HAP-1 (cell line): ENCODE measurements around the gene SUPT7L.

Source experiments
- DNase-seq, 2 experiments: peaks; one replicate each; pipeline ENCODE4 v3.0.0-alpha.2; 2016 to 2020; ENCODE audit warnings: low spot score in 2 of 2
- H3K27me3 ChIP-seq: fragments of 250-450 bp; sonication (Bioruptor Pico); 2 replicates; pipeline ENCODE4 v1.5.1; 2020; ENCODE audit warnings: low read depth, mild to moderate bottlenecking, moderate library complexity
- H3K36me3 ChIP-seq: fragments of 250-450 bp; sonication (Bioruptor Pico); replicated peaks from 2 replicates; pipeline ENCODE4 v1.5.1; 2020; ENCODE audit warnings: mild to moderate bottlenecking
- H3K4me1 ChIP-seq: fragments of 250-450 bp; sonication (Bioruptor Pico); 2 replicates; pipeline ENCODE4 v1.5.1; 2020; ENCODE audit warnings: mild to moderate bottlenecking
- H3K4me3 ChIP-seq: fragments of 250-450 bp; sonication (Bioruptor Pico); 2 replicates; pipeline ENCODE4 v1.5.1; 2020; ENCODE audit warnings: mild to moderate bottlenecking, moderate library complexity
- H3K9me3 ChIP-seq: fragments of 250-450 bp; sonication (Bioruptor Pico); 2 replicates; pipeline ENCODE4 v1.5.1; 2020; ENCODE audit warnings: mild to moderate bottlenecking, moderate library complexity
- in situ Hi-C: fragments of 300-500 bp; cut with MboI; formaldehyde crosslinking; loops from 3 replicates; pipeline ENCODE4 v1.14.3; 2020; ENCODE audit warnings: low sequenced_read_pairs, inconsistent platforms, mixed read lengths

SUPT7L gene

DNA sequence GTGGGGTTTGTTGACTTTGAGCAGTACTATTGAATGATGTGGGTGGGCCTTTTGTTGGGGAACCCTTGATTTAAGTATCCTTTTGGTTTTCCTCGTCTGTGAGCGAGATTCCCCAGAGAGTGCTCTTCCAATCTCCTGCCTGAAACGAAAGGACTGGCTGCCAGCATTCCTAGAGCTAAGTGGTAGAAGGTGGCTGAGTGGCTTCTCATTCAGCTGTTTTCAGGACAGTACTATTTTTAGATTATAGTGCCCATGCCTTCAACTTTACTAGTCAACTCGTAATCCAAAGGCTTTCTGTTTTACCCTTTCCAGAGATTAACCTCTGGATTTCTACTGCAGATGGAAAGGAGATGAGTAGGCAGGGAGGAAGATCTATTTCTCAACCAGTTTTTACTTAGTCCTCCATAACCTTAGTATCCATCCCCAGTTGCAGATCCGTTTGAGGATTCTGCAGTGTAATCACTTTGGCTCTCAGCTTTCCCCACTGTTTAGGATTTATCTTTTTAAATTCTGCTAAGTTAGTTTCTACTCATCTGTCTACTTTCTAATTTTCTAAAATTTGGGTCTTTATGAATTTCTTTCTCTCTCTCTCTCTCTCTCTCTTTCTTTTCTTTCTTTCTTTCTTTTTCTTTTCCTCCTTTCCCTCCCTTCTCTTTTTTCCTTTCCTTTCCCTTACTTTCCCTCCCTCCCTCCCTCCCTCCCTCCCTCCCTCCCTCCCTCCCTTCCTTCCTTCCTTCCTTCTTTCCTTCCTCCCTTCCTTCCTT is 9.5 kb upstream of the SUPT7L start:
- peaks cover 41% of the 10 kb centered on the region for H3K36me3 ChIP-seq
- DNase-seq, result peak; percentile 4 to 20
- no peaks in the 10 kb centered on the region for H3K27me3 ChIP-seq
- no peak overlapping the region for H3K4me3 ChIP-seq
- 0 out of 2 replicates have a peak, but pooled peaks cover 9% of the 10 kb centered on the region for H3K4me1 ChIP-seq
- H3K9me3 ChIP-seq, result no peaks in the 10 kb centered on the region
- in situ Hi-C loops, result no loop called here

DNA sequence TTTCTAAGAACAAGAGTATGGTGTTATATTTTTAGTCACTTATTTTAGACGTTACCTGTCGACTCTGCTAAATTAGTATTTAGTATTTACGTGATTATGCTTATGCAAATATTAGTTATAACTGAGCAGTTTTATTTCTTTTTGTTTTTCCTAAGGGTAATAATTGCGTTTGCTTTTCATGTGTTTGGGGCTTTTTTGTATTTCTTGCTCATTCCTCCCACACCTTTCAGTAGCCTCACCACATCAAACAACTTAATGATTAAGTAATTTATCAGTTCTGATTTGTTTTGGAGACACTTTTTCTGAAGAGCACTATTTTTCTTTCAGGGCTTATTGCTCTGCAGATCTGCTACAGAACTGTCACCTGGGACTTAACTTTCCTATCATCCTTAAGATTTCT is 7.8 kb upstream of the SUPT7L start:
- no peak for DNase-seq
- Histone ChIP-seq H3K4me3 (no peak overlapping the region), H3K9me3 (no peaks in the 10 kb centered on the region), H3K27me3 (no peaks in the 10 kb centered on the region), H3K36me3 (peaks cover 33% of the 10 kb centered on the region), H3K4me1 (0 out of 2 replicates have a peak, but pooled peaks cover 9% of the 10 kb centered on the region)
- in situ Hi-C loops, result no loop called here

DNA sequence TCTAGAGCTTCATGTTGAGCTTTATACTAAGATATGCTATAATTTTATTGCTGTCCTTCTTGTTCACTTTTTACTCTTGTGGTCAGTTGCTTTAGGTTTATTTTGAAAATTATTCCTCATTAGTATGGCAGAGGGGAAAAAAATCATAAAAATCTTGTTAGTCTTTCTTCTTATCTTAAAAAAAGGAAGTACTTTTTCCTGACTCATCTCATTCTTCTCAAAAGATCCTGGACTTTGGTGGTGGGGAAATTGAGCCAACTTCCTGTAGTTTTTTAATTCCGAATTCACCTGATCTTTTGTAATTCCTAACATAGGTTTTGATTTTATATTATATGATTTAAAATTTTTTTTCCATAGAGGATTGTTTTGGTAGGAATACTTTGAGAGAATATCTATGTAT is 4.0 kb upstream of the SUPT7L start:
- in situ Hi-C loops, result no loop called here
- no peak for DNase-seq
- Histone ChIP-seq H3K9me3 (no peaks in the 10 kb centered on the region), H3K36me3 (peaks cover 20% of the 10 kb centered on the region), H3K4me1 (peaks cover 21% of the 10 kb centered on the region), H3K27me3 (no peaks in the 10 kb centered on the region), H3K4me3 (no peak overlapping the region)

DNA sequence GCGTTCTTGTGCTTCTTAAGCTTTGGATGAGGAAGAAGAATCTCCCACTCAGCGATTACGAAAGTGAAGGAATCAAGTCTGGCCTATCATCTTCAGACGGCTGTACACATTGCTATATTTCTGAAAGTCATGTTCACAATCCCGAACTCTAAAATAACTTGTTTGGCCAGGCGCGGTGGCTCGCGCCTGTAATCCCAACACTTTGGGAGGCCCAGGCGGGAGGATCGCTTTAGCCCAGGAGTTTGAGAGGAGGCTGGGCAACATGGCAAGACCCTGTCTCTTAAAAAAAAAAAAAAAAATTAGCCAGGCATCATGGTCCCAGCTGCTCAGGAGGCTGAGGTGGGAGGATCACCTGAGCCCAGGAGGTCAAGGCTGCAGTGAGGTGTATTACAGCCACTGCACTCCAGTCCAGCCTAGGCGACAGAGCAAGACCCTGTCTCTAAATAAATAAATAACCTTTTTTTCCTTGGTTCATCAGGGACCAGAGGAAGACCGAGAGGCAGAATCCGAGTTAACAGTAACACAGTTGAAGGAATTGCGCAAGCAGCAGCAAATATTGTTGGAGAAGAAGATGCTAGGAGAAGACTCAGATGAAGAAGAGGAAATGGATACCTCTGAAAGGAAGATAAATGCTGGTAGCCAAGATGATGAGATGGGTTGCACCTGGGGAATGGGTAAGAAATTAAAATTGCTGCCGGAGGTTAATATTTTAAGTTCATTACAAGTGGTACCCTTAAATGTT is 1.4 kb upstream of the SUPT7L start:
- Histone ChIP-seq H3K36me3 (peaks cover 30% of the 10 kb centered on the region), H3K4me1 (peaks cover 15% of the 10 kb centered on the region), H3K9me3 (no peaks in the 10 kb centered on the region), H3K4me3 (peak overlapping the region; percentile 77), H3K27me3 (no peaks in the 10 kb centered on the region)
- no peak for DNase-seq
- in situ Hi-C loops, result no loop called here

DNA sequence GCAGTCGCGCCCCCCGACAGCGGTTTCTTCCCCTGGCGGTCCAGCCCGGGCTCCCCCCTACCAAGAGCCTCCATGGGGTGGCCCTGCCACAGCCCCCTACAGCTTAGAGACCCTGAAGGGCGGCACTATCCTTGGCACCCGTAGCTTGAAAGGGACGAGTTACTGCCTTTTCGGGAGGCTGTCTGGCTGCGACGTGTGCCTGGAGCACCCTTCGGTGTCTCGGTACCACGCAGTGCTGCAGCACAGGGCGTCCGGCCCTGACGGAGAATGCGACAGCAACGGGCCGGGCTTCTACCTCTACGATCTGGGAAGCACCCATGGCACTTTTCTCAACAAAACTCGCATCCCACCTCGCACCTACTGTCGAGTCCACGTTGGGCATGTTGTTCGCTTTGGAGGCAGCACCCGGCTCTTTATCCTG is 750 bp upstream of the SUPT7L start:
- in situ Hi-C loops, result no loop called here
- H3K4me3 ChIP-seq, result peak overlapping the region; percentile 77
- H3K4me1 ChIP-seq, result peaks cover 19% of the 10 kb centered on the region
- H3K9me3 ChIP-seq, result no peaks in the 10 kb centered on the region
- no peaks in the 10 kb centered on the region for H3K27me3 ChIP-seq
- H3K36me3 ChIP-seq, result peaks cover 37% of the 10 kb centered on the region
- DNase-seq, result no peak

DNA sequence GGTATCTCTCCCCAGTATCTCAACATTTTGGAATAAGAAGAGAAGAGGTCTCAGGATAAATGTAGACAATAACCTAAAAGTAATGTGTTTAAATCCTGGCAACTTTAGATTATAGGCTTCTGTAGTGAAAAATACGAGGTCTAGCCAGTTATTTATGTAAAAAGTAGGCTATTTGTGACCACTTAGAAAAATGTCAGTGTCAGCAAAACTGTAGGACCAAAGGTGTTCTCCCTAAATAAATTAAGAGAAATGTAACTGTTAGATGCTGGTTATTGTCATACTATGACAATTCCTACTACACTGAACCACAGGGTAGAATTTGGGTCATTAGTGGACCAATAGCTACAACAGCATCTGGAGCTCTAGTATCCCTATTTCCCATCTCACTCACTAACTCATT is 2.0 kb downstream of the SUPT7L start:
- Histone ChIP-seq H3K9me3 (no peaks in the 10 kb centered on the region), H3K36me3 (peaks cover 47% of the 10 kb centered on the region), H3K4me3 (no peak overlapping the region), H3K4me1 (peaks cover 20% of the 10 kb centered on the region), H3K27me3 (no peaks in the 10 kb centered on the region)
- in situ Hi-C loops, result no loop called here
- DNase-seq, result no peak

DNA sequence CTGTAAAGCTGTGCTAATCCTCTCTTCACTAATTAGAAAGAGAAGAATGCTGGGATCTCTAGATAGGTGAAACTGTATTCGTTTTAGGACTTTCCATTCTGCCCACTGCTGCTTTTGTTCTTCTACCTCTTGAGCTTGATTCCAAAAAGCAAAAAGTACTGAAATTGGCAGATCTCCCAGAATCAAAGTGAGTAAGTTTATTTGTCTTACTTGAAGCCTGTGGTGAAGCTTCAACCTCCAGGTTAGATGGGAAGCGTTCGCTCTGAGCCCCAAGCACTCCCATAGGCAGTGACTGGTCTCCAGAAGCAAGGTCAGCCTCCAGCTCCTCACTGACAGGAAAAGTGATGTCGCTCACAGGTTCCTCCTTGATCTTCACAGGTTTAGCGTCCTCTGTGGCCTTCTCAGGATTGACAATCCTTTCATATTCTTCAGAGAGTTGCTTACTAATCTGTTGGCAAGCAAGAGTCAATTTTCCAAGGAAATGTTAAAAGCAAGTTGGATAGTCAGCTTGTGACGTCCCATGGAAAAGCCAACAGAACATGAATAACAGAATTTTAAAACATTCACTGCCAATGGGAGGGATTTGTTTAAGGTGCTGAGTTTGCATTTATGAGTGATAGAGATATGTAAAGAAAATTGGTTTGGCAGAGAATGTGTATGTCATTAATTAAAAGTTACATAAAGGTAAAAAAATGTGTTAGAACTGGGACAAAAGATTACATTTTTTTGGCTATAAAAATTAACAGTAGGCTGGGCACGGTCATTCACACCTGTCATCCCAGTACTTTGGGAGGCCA is 8.1 kb downstream of the SUPT7L start:
- Histone ChIP-seq H3K36me3 (peaks cover 84% of the 10 kb centered on the region), H3K27me3 (no peaks in the 10 kb centered on the region), H3K4me3 (no peak overlapping the region), H3K4me1 (peaks cover 8% of the 10 kb centered on the region), H3K9me3 (no peaks in the 10 kb centered on the region)
- in situ Hi-C loops, result no loop called here
- peak in 1 of 2 experiments; percentile 47 for DNase-seq

DNA sequence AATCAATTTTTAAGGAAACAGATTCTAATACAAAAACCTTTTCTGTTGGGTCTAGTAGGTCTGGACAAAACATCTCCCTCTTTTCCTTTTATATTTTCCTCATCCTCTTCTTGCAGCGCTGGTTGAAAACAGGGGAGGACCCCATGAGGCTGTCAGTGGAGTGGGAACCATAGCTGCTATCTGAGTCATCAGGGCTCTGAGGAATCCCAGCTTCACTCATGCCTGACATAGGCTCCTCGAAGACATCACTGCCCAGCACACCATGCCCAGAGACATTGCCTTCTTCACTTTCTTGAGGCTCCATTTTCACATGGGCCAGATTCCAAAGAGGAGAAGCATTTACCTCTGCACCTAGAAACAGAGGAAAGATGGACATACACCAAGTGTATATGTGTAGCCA is 10.0 kb downstream of the SUPT7L start:
- H3K9me3 ChIP-seq, result no peaks in the 10 kb centered on the region
- H3K4me3 ChIP-seq, result no peak overlapping the region
- in situ Hi-C loops, result no loop called here
- H3K27me3 ChIP-seq, result no peaks in the 10 kb centered on the region
- DNase-seq, result no peak
- peaks cover 88% of the 10 kb centered on the region for H3K36me3 ChIP-seq
- peaks cover 4% of the 10 kb centered on the region for H3K4me1 ChIP-seq

DNA sequence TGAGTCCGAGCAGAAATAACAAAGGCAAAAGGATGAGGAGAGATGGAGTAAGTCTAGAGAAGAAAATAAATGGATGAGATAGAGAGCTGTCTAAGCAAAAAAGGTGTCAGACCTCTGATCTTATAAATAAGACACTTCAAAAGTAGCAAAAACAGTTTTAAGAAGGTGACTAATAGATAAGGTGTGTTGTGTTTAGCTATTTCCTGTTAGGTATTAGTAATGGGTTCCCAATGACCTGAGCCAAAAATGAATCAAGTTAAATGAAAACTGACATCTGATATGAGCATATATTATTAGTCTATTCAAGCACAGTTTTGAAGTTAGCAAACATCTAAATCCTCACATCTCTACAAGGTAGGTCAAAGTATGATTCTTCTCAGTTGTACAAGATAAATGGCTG is 10.6 kb downstream of the SUPT7L start:
- Histone ChIP-seq H3K4me3 (no peak overlapping the region), H3K4me1 (peaks cover 4% of the 10 kb centered on the region), H3K27me3 (no peaks in the 10 kb centered on the region), H3K9me3 (no peaks in the 10 kb centered on the region), H3K36me3 (peaks cover 89% of the 10 kb centered on the region)
- in situ Hi-C loops, result no loop called here
- DNase-seq, result no peak

DNA sequence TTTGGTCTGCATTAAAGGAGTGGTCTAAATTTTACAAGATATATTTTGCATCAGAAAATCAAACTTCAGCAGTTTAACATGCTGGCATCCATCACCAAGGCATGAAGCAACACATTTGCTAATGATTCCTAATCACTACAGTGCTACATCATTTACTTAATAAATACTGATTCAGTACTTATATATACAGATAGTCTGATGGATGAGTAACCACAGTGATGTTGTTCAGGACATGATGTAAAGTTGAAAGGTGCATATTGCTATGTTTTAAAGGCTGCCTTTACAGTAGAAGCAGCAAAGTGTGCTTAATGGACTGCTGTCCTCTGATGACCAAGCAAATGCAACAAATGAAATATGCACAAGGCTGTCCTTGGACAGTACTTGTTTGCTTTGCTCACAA is 11.1 kb downstream of the SUPT7L start:
- no peaks in the 10 kb centered on the region for H3K9me3 ChIP-seq
- no peak for DNase-seq
- no peaks in the 10 kb centered on the region for H3K27me3 ChIP-seq
- H3K36me3 ChIP-seq, result peaks cover 88% of the 10 kb centered on the region
- H3K4me3 ChIP-seq, result no peak overlapping the region
- in situ Hi-C loops, result no loop called here
- peaks cover 4% of the 10 kb centered on the region for H3K4me1 ChIP-seq

DNA sequence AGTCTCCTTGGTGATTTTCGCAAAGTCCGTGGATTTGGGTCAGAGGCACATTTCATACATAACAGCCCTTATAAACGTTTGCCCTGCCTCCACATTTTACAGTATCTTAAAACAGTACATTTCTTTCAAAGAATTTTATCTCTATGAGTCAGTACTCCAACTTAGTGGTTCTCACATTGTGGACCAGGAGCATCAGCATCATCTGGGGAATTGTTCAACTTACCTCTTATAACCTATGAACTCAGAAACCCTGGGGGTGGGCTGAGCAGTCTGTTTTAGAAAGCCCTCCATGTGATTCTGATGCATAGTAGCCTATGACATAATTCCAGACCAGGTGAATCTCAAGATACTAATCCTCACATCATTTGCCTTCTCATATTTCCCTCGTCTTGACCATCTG is 12.4 kb downstream of the SUPT7L start:
- no peak for DNase-seq
- in situ Hi-C loops, result no loop called here

DNA sequence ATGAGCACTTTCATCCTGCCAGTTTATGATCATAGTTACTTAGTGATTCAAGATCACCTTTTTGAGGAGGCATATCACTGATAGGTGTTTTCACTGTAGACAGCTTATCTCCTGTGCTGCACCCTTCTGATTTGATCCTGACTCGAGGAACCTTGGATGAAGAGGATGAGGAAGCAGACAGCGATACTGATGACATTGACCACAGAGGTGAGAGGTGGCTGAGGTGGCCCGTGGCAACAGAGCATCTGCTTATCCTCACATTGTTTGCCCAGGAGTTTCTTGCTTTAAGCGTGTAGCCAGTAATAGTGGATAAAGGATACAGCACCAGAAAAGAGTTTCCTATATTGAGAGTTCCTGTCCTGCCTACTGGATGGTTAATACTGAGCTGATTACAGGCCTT is 15.7 kb downstream of the SUPT7L start:
- Histone ChIP-seq H3K4me1 (no peaks in the 10 kb centered on the region), H3K4me3 (no peak overlapping the region), H3K36me3 (peaks cover 54% of the 10 kb centered on the region), H3K9me3 (no peaks in the 10 kb centered on the region), H3K27me3 (no peaks in the 10 kb centered on the region)
- in situ Hi-C loops, result no loop called here
- DNase-seq, result no peak

More for the DNA sequence above, 12.4 kb downstream of the SUPT7L start:
- H3K4me3 ChIP-seq, result no peak overlapping the region
- H3K36me3 ChIP-seq, result peaks cover 82% of the 10 kb centered on the region
- no peaks in the 10 kb centered on the region for H3K27me3 ChIP-seq
- H3K4me1 ChIP-seq, result peaks cover 4% of the 10 kb centered on the region
- H3K9me3 ChIP-seq, result no peaks in the 10 kb centered on the region

DNA sequence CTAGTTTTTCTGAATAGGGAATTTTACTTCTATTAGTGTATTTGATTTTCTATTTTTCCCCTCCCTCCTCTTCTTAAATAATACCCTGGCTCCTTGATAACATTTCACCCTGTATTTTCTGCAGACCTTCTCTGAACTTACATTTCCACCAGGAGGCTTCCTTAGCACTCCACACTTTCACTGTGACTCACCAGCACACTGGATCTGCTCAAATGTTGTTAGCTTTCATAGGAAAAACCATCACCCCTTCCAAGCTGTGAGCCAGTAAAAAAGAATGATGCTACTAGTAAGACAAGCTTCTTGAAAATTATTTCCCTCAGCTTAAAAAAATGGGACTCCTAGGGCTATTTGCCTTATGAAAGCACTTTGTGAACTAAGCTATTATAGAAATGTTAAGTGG is 16.1 kb downstream of the SUPT7L start:
- H3K36me3 ChIP-seq, result peaks cover 49% of the 10 kb centered on the region

DNA sequence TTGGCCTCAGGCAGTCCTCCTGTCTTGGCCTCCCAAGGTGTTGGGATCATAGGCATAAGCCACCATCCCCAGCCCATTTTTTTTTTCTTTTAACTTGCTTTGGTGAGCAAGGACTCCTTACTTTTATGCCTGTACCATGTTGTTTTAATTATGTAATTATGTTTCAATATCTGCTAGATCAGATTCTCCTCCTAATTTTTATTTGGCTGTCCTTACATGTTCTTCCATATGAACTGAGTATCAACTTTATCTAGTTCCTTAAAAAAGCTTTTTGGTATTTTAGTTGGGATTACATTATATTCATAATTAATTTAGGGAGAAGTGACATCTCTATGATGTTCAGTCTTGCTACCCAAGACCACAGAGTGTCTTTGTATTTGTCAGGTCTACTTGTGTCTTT is 18.2 kb downstream of the SUPT7L start:
- peaks cover 44% of the 10 kb centered on the region for H3K36me3 ChIP-seq

More for the DNA sequence above, 16.1 kb downstream of the SUPT7L start:
- H3K27me3 ChIP-seq, result no peaks in the 10 kb centered on the region
- in situ Hi-C loops, result no loop called here
- no peak for DNase-seq
- H3K9me3 ChIP-seq, result no peaks in the 10 kb centered on the region
- H3K4me3 ChIP-seq, result no peak overlapping the region
- H3K4me1 ChIP-seq, result no peaks in the 10 kb centered on the region

More for the DNA sequence above, 18.2 kb downstream of the SUPT7L start:
- Histone ChIP-seq H3K9me3 (no peaks in the 10 kb centered on the region), H3K27me3 (no peaks in the 10 kb centered on the region), H3K4me3 (no peak overlapping the region), H3K4me1 (0 out of 2 replicates have a peak, but pooled peaks cover 1% of the 10 kb centered on the region)
- no peak for DNase-seq
- in situ Hi-C loops, result no loop called here
